ENCODE measurements around the gene GYPB. TPM values are rescaled to one million over a fixed set of nuclear protein-coding genes. Genes with fewer than 3 reads are reported as not detected.
"Not testable (repeated sequence)": the region's sequence is repeated elsewhere in the genome, so short reads cannot be mapped to it uniquely, and the experiment has no call there.

GYPB gene
- polyA plus RNA-seq (2011; rRNA removed) (not detected in 2 replicates), polyA plus RNA-seq (2017; fragmentation: RNase III; extraction: RNeasy Plus Mini Kit Qiagen cat#74134 plus additional on column Dnase treatment) (not detected in 3 replicates), polyA minus RNA-seq (2011; rRNA and poly(A)+ RNA removed) (not detected in 2 replicates)
- not detected in 2 replicates for polyA plus RNA-seq (2012; cell fraction: cytosol; rRNA removed)
- not detected in 2 replicates for polyA plus RNA-seq (2012; cell fraction: nucleus; rRNA removed)

DNA sequence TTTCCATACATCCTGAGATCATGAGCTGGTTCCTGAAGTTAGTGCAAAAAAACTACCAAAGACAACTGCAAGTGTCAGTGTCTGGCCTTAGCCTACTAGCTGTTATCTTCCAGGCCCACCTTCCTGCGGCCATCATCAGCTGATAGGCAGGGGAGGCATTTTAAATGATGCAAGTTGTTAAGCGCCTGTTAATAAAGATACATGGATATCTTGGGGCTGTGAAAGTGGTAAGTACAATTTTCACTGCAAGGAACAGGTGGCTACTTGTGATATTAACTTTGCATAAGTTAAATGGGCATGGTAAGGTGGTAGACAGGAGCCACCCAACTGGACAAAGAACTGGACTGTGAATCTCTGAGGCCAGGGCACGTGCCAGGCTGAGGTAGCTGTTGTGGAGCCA lies at the start of gene GYPB:
GYPB (minus strand) TSS at position 104 of the 400 bp plus-strand sequence; CDS start at position 11, 93 bp downstream.
- CTCF ChIA-PET; H3K4me2 ChIP-seq; POLR2A ChIA-PET; DNase-seq (ENCODE audit: low read depth in 1 of 2, low spot score in 1 of 2); FAIRE-seq; H3K9me3 ChIP-seq; H3K4me1 ChIP-seq; ATAC-seq; H3K27ac ChIP-seq; H3K4me3 ChIP-seq: not testable (repeated sequence)
- 16% methylated on average over 3 of the region's 3 CpGs for WGBS (ENCODE audit: missing lambda C conversion rate)

DNA sequence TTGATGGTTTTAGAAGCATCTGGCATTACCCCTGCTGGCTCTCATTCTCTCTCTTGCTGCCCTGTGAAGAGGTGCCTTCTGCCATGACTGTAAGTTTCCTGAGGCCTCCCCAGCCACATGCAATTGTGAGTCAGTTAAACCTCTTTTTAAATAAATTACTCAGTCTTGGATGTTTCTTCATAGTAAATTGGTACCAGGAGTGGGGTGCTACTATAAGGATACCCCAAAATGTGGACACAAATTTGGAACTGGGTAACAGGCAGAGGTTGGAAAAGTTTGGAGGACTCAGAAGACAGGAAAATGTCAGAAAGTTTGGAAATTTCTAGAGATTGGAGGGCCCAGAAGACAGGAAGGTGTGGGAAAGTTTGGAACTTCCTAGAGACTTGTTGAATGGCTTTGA lies 42.4 kb upstream of the GYPB start:
- H3K4me2 ChIP-seq; FAIRE-seq; POLR2A ChIA-PET; CTCF ChIA-PET; H3K27ac ChIP-seq; H3K4me3 ChIP-seq; H3K9me3 ChIP-seq; H3K4me1 ChIP-seq; DNase-seq (ENCODE audit: low read depth in 1 of 2, low spot score in 1 of 2); ATAC-seq: not testable (repeated sequence)

DNA sequence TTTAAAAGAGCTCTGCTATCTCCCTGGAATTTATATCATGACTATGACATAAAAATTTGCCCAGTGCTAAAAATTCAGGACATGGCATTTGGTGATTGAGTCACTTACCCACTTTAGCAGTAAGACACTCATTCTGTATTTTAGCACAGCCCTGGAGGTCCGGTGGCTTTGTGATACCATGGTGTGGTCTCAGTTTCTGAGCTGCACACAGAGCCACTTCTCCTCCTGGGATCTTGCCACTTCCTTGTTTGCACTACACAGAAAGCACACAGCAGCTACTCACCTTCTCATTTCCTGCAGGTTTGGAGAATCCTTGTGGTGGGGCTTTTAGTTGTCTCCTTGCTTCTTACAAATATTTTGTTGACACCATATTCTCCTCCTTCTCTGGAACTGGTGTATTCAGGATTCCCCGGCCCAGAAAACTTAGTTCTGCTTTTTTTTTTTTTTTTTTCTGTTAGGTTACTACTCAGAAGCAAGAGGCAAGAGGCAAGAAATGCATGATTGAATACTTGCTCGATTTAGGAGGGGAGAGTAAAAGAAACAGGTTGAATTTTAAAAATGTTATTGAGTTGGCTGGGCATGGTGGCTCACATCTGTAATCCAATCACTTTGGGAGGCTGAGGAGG lies 41.2 kb upstream of the GYPB start:
- CTCF ChIA-PET; H3K4me1 ChIP-seq; POLR2A ChIA-PET; FAIRE-seq; H3K27ac ChIP-seq; H3K9me3 ChIP-seq; H3K4me3 ChIP-seq; ATAC-seq; H3K4me2 ChIP-seq; DNase-seq (ENCODE audit: low read depth in 1 of 2, low spot score in 1 of 2): not testable (repeated sequence)
- 2% methylated on average over 3 of the region's 3 CpGs for WGBS (ENCODE audit: missing lambda C conversion rate)

DNA sequence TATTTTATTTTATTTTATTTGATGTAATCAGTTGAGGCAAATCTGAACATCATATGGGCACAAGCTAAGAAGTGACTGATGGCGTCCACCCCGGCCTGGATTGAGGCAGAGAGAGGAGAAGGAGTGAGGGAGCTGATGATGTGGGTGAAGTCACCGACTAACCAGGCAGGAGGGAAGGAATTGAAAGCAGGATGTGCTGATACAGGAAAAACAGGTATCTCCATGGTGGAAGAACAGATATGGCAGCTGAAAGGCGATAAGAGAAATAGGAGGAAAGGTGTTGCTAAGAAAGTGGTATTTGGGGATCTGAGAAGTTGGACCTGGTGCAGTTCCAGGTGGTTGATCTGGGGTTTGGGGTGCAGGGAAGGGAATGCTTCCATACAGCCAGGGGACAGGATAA lies 37.6 kb upstream of the GYPB start:
- no peak for FAIRE-seq
- DNase-seq (ENCODE audit: low read depth in 1 of 2, low spot score in 1 of 2): no peak
- ChIA-PET POLR2A (no interaction called here), CTCF (no interaction called here)
- no peaks in the 10 kb centered on the region for H3K4me1 ChIP-seq
- no peaks in the 10 kb centered on the region for H3K9me3 ChIP-seq
- 9% methylated on average over 4 of the region's 4 CpGs for WGBS (ENCODE audit: missing lambda C conversion rate)
- no peak overlapping the region for H3K4me2 ChIP-seq
- no peak for TF ChIP-seq CHD2 (IDR thresholded peaks at IDR 0.05; ENCODE audit: low read length, partially characterized antibody)
- TF ChIP-seq NFE2L2 (conservative IDR thresholded peaks at IDR 0.05; ENCODE audit: low read length): no peak
- no peak for TF ChIP-seq NPAS2 (CRISPR knock-in tag; IDR thresholded peaks at IDR 0.05; ENCODE audit: borderline replicate concordance)
- TF ChIP-seq PHF8 (IDR thresholded peaks at IDR 0.05; ENCODE audit: borderline replicate concordance, low read depth): no peak
- TF ChIP-seq SREBF2 (IDR thresholded peaks at IDR 0.05): no peak
- no peak for TF ChIP-seq SMC3 (IDR thresholded peaks at IDR 0.05)
- TF ChIP-seq, protein P1, sequence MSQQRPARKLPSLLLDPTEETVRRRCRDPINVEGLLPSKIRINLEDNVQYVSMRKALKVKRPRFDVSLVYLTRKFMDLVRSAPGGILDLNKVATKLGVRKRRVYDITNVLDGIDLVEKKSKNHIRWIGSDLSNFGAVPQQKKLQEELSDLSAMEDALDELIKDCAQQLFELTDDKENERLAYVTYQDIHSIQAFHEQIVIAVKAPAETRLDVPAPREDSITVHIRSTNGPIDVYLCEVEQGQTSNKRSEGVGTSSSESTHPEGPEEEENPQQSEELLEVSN (IDR thresholded peaks at IDR 0.05; ENCODE audit: borderline replicate concordance, low read depth): no peak
- TF ChIP-seq TP53 (CRISPR knock-in tag; IDR thresholded peaks at IDR 0.05): no peak
- TF ChIP-seq RFX5 (IDR thresholded peaks at IDR 0.05): no peak
- TF ChIP-seq ZSCAN20 (CRISPR knock-in tag; IDR thresholded peaks at IDR 0.05): no peak
- no peak overlapping the region for H3K27ac ChIP-seq
- no peak for ATAC-seq
- no peak overlapping the region for H3K4me3 ChIP-seq

DNA sequence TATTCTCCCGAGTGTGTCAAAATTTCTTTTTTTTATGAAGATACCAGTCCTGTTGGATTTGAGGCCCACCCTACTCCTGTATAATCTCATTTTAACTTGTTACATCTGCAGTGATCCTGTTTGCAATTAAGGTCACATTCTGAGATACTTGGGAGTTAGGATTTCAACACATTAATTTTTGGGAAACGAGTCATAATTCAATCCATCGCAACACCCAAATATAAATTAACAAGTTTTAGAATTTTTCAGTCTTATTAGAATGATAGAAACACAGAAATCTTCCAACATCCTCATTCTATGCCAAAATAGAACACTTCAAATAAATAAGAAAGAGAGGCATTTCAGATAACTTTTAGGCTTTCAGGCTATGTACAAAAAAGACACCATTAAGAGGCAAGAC lies 36.2 kb upstream of the GYPB start:
- H3K4me2 ChIP-seq; H3K4me3 ChIP-seq; ATAC-seq; H3K4me1 ChIP-seq; DNase-seq (ENCODE audit: low read depth in 1 of 2, low spot score in 1 of 2); POLR2A ChIA-PET; H3K27ac ChIP-seq; FAIRE-seq; CTCF ChIA-PET; H3K9me3 ChIP-seq: not testable (repeated sequence)
- WGBS (ENCODE audit: missing lambda C conversion rate): 35% methylated on average over 3 of the region's 3 CpGs

DNA sequence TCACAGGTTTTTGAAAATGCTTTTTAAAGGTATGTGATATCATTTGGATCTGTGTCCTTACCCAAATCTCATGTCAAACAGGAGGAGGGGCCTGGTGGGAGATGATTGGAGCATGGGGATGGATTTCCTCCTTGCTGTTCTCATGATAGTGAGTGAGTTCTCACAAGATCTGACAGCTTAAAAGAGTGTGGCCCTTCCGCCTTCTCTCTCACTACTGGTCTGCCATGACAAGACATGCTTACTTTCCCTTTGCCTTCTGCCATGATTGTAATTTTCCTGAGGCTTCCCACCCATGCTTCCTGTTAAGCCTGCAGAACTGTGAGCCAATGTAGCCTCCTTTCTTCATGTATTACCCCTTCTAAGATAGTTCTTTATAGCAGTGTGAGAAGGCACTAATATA lies 32.3 kb upstream of the GYPB start:
- POLR2A ChIA-PET; H3K9me3 ChIP-seq; ATAC-seq; CTCF ChIA-PET; H3K4me2 ChIP-seq; FAIRE-seq; H3K27ac ChIP-seq; DNase-seq (ENCODE audit: low read depth in 1 of 2, low spot score in 1 of 2); H3K4me1 ChIP-seq; H3K4me3 ChIP-seq: not testable (repeated sequence)
- 50% methylated on average over 1 of the region's 1 CpG for WGBS (ENCODE audit: missing lambda C conversion rate)

DNA sequence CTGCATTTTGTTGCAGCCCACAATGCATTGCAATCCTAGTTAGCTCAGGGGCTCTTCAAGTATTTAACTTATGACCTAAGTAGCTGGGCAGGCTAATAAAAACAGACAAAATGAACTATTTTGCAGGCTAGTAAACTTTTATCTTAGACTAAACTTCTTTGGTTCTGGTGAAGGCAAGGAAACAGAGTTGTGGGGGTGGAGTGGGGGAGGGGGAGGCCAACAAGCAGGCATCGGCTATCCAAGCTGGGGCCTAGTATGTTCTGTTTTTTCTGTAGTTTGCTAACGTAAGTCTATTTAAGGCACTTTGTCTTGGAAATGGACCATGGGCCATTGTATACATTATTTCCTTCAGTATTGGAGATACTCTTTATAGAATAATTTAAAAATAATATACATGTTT lies 31.5 kb upstream of the GYPB start:
- POLR2A ChIA-PET; ATAC-seq; H3K27ac ChIP-seq; DNase-seq (ENCODE audit: low read depth in 1 of 2, low spot score in 1 of 2); H3K4me1 ChIP-seq; H3K4me2 ChIP-seq; FAIRE-seq; CTCF ChIA-PET; H3K4me3 ChIP-seq; H3K9me3 ChIP-seq: not testable (repeated sequence)
- WGBS (ENCODE audit: missing lambda C conversion rate): 61% methylated on average over 2 of the region's 2 CpGs

DNA sequence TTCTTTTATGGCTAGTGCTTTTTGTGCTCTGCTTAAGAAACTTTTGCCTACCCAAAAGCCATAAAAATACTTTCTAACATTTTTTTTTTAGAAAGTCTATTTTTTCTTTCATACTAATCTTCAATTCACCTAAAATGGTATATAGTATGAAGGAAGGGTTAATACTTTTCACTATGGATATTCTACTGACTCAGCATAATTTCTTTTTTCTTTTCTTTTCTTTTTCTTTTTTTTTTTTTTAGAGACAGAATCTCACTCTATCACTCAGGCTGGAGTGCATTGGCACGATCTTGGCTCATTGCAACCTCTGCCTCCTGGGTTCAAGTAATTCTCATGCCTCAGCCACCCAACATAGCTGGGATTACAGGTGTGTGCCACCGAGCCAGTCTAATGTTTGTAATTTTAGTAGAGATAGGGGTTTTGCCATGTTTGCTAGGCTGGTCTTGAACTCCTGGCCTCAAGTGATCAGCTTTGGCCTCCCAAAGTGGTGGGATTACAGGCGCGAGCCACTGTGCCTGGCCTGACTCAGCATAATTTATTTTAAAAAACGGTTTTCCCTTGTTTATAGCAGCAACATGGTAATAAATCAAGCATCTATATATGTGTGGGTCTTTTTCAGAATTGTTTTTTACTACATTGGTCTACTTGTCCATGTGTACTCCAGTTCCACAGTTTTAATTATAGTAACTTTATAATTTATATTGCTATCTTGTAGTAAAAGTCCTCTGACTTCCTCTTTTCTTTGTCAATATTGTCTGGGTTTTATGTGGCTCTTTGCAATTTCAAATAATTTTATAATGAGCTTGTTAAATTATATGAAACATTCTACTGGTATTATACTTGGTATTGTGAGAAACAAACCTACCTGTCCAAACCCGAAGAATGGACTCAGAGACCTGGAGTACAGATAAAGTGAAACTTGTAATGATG lies 30.6 kb upstream of the GYPB start:
- H3K4me1 ChIP-seq; ATAC-seq; H3K27ac ChIP-seq; FAIRE-seq; CTCF ChIA-PET; H3K4me2 ChIP-seq; DNase-seq (ENCODE audit: low read depth in 1 of 2, low spot score in 1 of 2); H3K4me3 ChIP-seq; H3K9me3 ChIP-seq; POLR2A ChIA-PET: not testable (repeated sequence)
- 50% methylated on average over 6 of the region's 6 CpGs for WGBS (ENCODE audit: missing lambda C conversion rate)

DNA sequence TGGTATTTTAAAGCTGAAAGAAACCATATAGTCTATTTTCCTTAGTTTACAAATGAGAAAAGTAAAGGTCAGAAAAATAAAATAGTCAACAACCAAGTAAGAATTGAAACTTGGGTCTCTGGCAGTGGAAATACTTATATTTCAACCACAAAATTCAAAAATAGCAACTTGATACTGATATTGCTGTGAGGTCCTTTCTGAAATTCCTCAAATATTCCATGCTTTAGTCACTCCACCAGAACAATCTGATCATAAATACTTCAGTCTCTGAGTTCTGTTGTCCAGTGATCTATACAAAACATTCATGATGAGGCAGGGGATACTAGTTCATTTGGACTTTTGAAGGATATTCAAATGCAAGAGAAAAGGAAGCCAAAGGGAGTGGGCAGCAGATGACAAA lies 25.8 kb upstream of the GYPB start:
- CTCF ChIA-PET; POLR2A ChIA-PET; H3K4me1 ChIP-seq; DNase-seq (ENCODE audit: low read depth in 1 of 2, low spot score in 1 of 2); H3K9me3 ChIP-seq; H3K4me2 ChIP-seq; H3K27ac ChIP-seq; ATAC-seq; FAIRE-seq; H3K4me3 ChIP-seq: not testable (repeated sequence)

Data from A549 (cell line).